Measurements from ENCODE around the gene ARHGAP19.

Gene ARHGAP19

DNA sequence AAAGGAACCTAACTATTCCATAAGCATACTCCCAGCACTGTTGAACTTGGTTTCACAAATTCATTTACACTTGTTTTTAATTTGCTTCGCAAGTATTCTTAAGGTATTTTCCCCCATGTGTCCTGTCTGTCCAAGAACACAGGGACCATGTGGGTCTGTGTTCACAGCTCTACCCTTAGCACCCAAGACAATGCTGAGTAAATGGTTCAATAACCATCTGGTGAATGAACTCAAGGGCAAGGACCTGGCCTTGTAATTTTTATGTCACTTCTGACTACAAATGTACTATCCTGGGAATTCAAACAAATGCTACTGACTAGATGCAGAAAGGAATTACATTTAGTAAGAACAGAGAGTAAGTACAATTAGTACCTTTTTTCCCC, 63.7 kb downstream of the ARHGAP19 start:
- H3K36me3 ChIP-seq (ENCODE audit: control insufficient read depth, insufficient read depth, low read length), result peaks cover 3% of the 10 kb centered on the region; the same call in 1 of the 2 replicates
- H3K27ac ChIP-seq (ENCODE audit: low read length), result no peak overlapping the region
- H3K27me3 ChIP-seq (ENCODE audit: control insufficient read depth, insufficient read depth, low read length), result no peaks in the 10 kb centered on the region
- no CpG with 5 or more reads among the region's 1 CpG for WGBS (ENCODE audit: insufficient coverage, insufficient read length)
- H3K4me1 ChIP-seq (ENCODE audit: control insufficient read depth, insufficient read depth, low read length), result no peaks in the 10 kb centered on the region
- H3K4me3 ChIP-seq (ENCODE audit: low read length), result no peak overlapping the region
- H3K9me3 ChIP-seq (ENCODE audit: control insufficient read depth, insufficient read depth, low read length), result no peaks in the 10 kb centered on the region
- no peak for DNase-seq (ENCODE audit: low read depth, low spot score)

DNA sequence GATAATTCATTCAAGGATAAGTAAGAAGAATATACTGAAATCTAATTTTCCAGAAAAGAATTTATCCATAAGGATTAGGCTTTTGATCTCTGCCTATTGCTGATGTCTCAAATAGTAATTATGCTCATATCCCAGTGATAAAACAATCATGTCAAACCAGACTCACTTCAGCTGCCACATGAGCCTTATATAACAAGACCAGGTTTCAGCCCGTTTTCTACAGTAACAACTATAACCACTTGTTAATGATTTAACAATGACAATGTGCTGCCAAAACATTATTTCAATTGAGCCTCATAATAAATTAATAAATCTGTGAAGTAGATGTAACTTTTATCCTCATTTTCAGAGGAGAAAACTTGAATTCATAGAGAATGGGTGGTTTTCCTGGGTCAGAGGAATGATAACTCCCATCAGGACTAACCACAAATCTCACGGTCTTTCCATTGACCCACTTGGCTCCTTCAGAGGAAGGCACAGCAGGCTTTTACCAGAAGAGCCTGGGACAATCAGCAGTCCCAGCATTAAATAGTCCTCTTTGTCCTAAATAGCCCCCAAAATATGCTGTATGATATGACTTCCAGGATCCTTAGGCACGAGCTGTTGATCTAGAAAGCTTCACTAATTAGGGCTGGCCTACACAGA, 64.2 kb downstream of the ARHGAP19 start:
- no peaks in the 10 kb centered on the region for H3K4me1 ChIP-seq (ENCODE audit: control insufficient read depth, insufficient read depth, low read length)
- H3K27ac ChIP-seq (ENCODE audit: low read length), result no peak overlapping the region
- peaks cover 3% of the 10 kb centered on the region; the same call in 1 of the 2 replicates for H3K36me3 ChIP-seq (ENCODE audit: control insufficient read depth, insufficient read depth, low read length)
- no peaks in the 10 kb centered on the region for H3K27me3 ChIP-seq (ENCODE audit: control insufficient read depth, insufficient read depth, low read length)
- WGBS (ENCODE audit: insufficient coverage, insufficient read length), result no CpG with 5 or more reads among the region's 3 CpGs
- no peaks in the 10 kb centered on the region for H3K9me3 ChIP-seq (ENCODE audit: control insufficient read depth, insufficient read depth, low read length)
- no peak overlapping the region for H3K4me3 ChIP-seq (ENCODE audit: low read length)
- no peak for DNase-seq (ENCODE audit: low read depth, low spot score)

DNA sequence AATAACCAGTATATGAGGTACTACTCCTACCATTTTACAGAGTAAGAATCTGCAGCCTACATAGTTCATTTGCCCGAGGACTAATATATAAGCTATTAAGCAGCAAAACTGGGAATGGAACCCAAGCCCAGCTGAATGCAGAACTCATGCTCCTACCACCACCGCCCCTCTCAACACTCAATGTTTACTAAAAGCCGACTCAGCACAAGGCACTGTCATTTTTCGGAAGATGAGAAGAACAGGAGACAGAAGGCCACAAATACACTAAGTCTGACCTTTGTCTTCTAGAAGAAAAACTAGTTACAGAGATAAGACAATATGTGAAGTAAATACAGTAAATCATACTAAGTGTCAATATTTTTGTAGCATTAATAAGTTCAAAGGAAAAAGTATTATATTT, 66.0 kb downstream of the ARHGAP19 start:
- no CpG with 5 or more reads among the region's 4 CpGs for WGBS (ENCODE audit: insufficient coverage, insufficient read length)
- Histone ChIP-seq H3K9me3 (ENCODE audit: control insufficient read depth, insufficient read depth, low read length) (no peaks in the 10 kb centered on the region), H3K4me1 (ENCODE audit: control insufficient read depth, insufficient read depth, low read length) (no peaks in the 10 kb centered on the region), H3K27me3 (ENCODE audit: control insufficient read depth, insufficient read depth, low read length) (no peaks in the 10 kb centered on the region), H3K4me3 (ENCODE audit: low read length) (no peak overlapping the region), H3K27ac (ENCODE audit: low read length) (no peak overlapping the region), H3K36me3 (ENCODE audit: control insufficient read depth, insufficient read depth, low read length) (peaks cover 3% of the 10 kb centered on the region; the same call in 1 of the 2 replicates)
- no peak for DNase-seq (ENCODE audit: low read depth, low spot score)

DNA sequence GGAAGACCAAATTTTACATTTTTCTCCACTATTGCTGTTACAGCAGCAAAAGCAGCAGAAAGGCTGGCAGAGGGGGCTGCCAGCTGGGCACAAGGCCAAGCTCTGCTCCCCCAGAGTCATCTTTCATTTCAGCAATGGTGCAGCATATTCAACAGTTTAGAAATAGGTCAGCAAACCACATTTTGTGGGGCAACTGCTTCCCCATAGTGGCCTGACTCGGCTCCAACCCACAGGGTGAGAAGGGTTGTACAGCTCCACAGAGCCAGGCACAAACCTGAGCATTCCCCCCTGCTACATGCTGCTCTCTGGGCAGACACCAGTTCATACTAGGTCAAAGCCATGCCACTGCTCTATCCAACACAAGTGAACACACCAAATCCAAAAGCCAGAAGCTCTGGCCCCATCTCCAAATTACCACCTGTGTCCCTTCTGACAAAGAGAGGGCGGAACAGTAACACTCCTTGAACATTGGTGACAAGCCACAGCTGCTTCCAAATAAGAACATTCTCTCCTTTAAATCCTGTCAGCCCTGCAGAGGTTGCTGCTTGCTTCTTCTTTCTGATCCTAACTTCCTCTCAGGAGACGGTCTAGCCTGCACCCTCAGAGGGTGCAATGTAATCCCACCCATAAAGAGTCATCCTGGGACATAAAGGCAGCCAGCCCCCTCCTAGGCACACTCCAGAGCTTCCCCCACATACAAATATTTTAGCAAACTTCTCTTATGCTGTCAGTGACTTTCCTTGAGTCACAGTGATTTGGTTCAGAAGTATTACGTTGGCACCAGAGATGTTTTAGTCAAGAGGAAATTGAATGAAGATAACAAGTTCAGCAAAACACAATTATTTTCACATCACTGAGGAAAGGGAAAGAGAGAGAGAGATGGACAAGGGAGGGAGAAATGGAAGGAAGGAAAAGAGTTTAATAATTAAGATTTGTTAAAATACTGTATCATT, 67.7 kb downstream of the ARHGAP19 start:
- Histone ChIP-seq H3K9me3 (ENCODE audit: control insufficient read depth, insufficient read depth, low read length) (no peaks in the 10 kb centered on the region), H3K27me3 (ENCODE audit: control insufficient read depth, insufficient read depth, low read length) (no peaks in the 10 kb centered on the region), H3K36me3 (ENCODE audit: control insufficient read depth, insufficient read depth, low read length) (peaks cover 3% of the 10 kb centered on the region; the same call in 1 of the 2 replicates), H3K4me1 (ENCODE audit: control insufficient read depth, insufficient read depth, low read length) (no peaks in the 10 kb centered on the region), H3K27ac (ENCODE audit: low read length) (no peak overlapping the region), H3K4me3 (ENCODE audit: low read length) (no peak overlapping the region)
- DNase-seq (ENCODE audit: low read depth, low spot score), result no peak
- WGBS (ENCODE audit: insufficient coverage, insufficient read length), result no CpG with 5 or more reads among the region's 4 CpGs

GRCh38 chr10:97222326-97222961, 70.0 kb downstream of the ARHGAP19 start:
- peak; percentile 55 for DNase-seq (ENCODE audit: low read depth, low spot score)
- no peaks in the 10 kb centered on the region for H3K9me3 ChIP-seq (ENCODE audit: control insufficient read depth, insufficient read depth, low read length)
- no CpG with 5 or more reads among the region's 6 CpGs for WGBS (ENCODE audit: insufficient coverage, insufficient read length)
- H3K4me1 ChIP-seq (ENCODE audit: control insufficient read depth, insufficient read depth, low read length), result no peaks in the 10 kb centered on the region
- H3K36me3 ChIP-seq (ENCODE audit: control insufficient read depth, insufficient read depth, low read length), result peaks cover 3% of the 10 kb centered on the region; the same call in 1 of the 2 replicates
- no peak overlapping the region for H3K4me3 ChIP-seq (ENCODE audit: low read length)
- no peak overlapping the region for H3K27ac ChIP-seq (ENCODE audit: low read length)
- no peaks in the 10 kb centered on the region for H3K27me3 ChIP-seq (ENCODE audit: control insufficient read depth, insufficient read depth, low read length)

- Histone ChIP-seq H3K4me3 (ENCODE audit: low read length) (no peak overlapping the region), H3K27ac (ENCODE audit: low read length) (no peak overlapping the region), H3K27me3 (ENCODE audit: control insufficient read depth, insufficient read depth, low read length) (no peaks in the 10 kb centered on the region), H3K4me1 (ENCODE audit: control insufficient read depth, insufficient read depth, low read length) (no peaks in the 10 kb centered on the region), H3K36me3 (ENCODE audit: control insufficient read depth, insufficient read depth, low read length) (no peaks in the 10 kb centered on the region; the same call in 1 of the 2 replicates), H3K9me3 (ENCODE audit: control insufficient read depth, insufficient read depth, low read length) (no peaks in the 10 kb centered on the region)
- WGBS (ENCODE audit: insufficient coverage, insufficient read length), result no CpG with 5 or more reads among the region's 3 CpGs
- DNase-seq (ENCODE audit: low read depth, low spot score), result no peak
These were observed 72.1 kb downstream of the ARHGAP19 start for GRCh38 chr10:97220355-97220754.

- no peak for DNase-seq (ENCODE audit: low read depth, low spot score)
- WGBS (ENCODE audit: insufficient coverage, insufficient read length), result no CpG with 5 or more reads among the region's 3 CpGs
- no peak overlapping the region for H3K27ac ChIP-seq (ENCODE audit: low read length)
These were observed 75.1 kb downstream of the ARHGAP19 start for GRCh38 chr10:97217299-97217698.

GRCh38 chr10:97215619-97216260, 76.7 kb downstream of the ARHGAP19 start:
- no peak overlapping the region for H3K27ac ChIP-seq (ENCODE audit: low read length)
- no peaks in the 10 kb centered on the region for H3K9me3 ChIP-seq (ENCODE audit: control insufficient read depth, insufficient read depth, low read length)
- no CpG with 5 or more reads among the region's 15 CpGs for WGBS (ENCODE audit: insufficient coverage, insufficient read length)
- no peak overlapping the region for H3K4me3 ChIP-seq (ENCODE audit: low read length)
- no peaks in the 10 kb centered on the region for H3K27me3 ChIP-seq (ENCODE audit: control insufficient read depth, insufficient read depth, low read length)
- H3K36me3 ChIP-seq (ENCODE audit: control insufficient read depth, insufficient read depth, low read length), result no peaks in the 10 kb centered on the region
- DNase-seq (ENCODE audit: low read depth, low spot score), result no peak
- H3K4me1 ChIP-seq (ENCODE audit: control insufficient read depth, insufficient read depth, low read length), result no peaks in the 10 kb centered on the region

More at GRCh38 chr10:97217299-97217698, 75.1 kb downstream of the ARHGAP19 start:
- Histone ChIP-seq H3K27me3 (ENCODE audit: control insufficient read depth, insufficient read depth, low read length) (no peaks in the 10 kb centered on the region), H3K36me3 (ENCODE audit: control insufficient read depth, insufficient read depth, low read length) (no peaks in the 10 kb centered on the region), H3K4me1 (ENCODE audit: control insufficient read depth, insufficient read depth, low read length) (no peaks in the 10 kb centered on the region), H3K4me3 (ENCODE audit: low read length) (no peak overlapping the region), H3K9me3 (ENCODE audit: control insufficient read depth, insufficient read depth, low read length) (no peaks in the 10 kb centered on the region)

DNA sequence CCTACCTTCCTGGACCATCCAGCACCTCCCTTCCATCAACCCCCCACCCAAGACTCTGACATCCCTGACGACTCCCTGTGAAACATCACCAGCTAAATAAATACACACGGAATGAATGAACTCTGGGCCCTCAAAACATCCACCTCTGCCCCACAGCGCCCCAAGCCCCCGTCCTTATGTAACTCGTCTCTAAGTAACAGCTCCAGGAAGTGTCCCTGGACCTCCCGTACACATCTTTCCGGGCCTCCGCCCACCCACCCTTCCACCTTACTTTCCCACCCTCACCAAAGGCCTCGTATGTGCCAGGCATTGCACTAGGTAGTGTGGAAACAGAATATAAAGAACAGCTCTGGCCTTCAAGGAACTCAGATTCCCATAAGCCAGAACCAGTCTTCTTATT, 79.0 kb downstream of the ARHGAP19 start:
- no CpG with 5 or more reads among the region's 9 CpGs for WGBS (ENCODE audit: insufficient coverage, insufficient read length)

DNA sequence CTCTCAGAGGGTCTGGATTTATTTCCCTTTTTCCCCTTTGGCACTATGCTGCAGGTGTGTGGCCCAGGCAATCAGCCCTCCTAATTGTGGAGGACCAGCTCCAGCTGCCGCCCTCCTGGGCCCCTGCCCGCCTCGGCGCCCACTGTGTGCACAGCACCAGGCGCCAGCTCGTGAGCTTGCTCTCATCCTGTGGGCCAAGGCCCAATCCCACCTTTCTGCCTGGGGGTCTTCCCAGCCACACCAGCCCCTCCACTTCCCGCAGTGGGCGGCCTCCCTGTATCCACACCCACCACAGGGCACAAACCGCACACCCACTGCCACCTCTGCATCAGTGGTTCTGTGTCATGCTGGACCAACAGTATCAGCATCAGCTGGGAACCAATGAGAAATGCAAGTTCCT, 81.2 kb downstream of the ARHGAP19 start:
- Histone ChIP-seq H3K9me3 (ENCODE audit: control insufficient read depth, insufficient read depth, low read length) (no peaks in the 10 kb centered on the region), H3K4me1 (ENCODE audit: control insufficient read depth, insufficient read depth, low read length) (no peaks in the 10 kb centered on the region), H3K27ac (ENCODE audit: low read length) (no peak overlapping the region), H3K27me3 (ENCODE audit: control insufficient read depth, insufficient read depth, low read length) (no peaks in the 10 kb centered on the region), H3K36me3 (ENCODE audit: control insufficient read depth, insufficient read depth, low read length) (no peaks in the 10 kb centered on the region), H3K4me3 (ENCODE audit: low read length) (no peak overlapping the region)
- no CpG with 5 or more reads among the region's 9 CpGs for WGBS (ENCODE audit: insufficient coverage, insufficient read length)
- no peak for DNase-seq (ENCODE audit: low read depth, low spot score)

More for the DNA sequence above, 79.0 kb downstream of the ARHGAP19 start:
- no peaks in the 10 kb centered on the region for H3K4me1 ChIP-seq (ENCODE audit: control insufficient read depth, insufficient read depth, low read length)
- no peak overlapping the region for H3K27ac ChIP-seq (ENCODE audit: low read length)
- H3K36me3 ChIP-seq (ENCODE audit: control insufficient read depth, insufficient read depth, low read length), result no peaks in the 10 kb centered on the region
- DNase-seq (ENCODE audit: low read depth, low spot score), result no peak
- no peaks in the 10 kb centered on the region for H3K27me3 ChIP-seq (ENCODE audit: control insufficient read depth, insufficient read depth, low read length)
- no peaks in the 10 kb centered on the region for H3K9me3 ChIP-seq (ENCODE audit: control insufficient read depth, insufficient read depth, low read length)
- no peak overlapping the region for H3K4me3 ChIP-seq (ENCODE audit: low read length)

Measured in iPS DF 6.9 (cell line).